Measurements from ENCODE around the gene CAMTA2. TPM values are rescaled to one million over a fixed set of nuclear protein-coding genes. Genes with fewer than 3 reads are reported as not detected.

Gene CAMTA2
- total and polyA plus RNA-seq, 2 donors (not counting 1 experiment from before 2014, with no cell fraction given): 12.4 to 18.3 TPM

DNA sequence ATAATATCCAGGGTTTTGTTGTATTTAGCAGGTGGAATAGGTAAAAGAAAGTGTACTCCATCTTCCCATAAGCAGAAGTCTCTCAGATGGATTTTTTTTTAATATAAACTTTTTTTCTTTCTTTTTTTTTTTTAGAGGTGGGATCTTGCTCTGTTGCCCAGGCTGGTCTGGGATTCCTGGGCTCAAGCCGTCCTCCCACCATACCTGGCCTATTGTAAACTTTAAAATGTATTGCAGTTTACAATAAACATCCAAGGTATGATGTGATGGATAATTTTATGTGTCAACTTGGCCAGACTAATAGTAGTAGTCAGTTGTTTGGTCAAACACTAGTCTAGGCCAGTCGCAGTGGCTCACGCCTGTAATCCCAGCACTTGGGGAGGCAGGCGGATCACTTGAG lies 66.2 kb downstream of the CAMTA2 start:
- H3K27me3 ChIP-seq (ENCODE audit: control insufficient read depth, insufficient read depth, low read length): no peaks in the 10 kb centered on the region
- H3K4me2 ChIP-seq (ENCODE audit: extremely low read depth, insufficient read depth, low read length): no peak overlapping the region
- H4K20me1 ChIP-seq (ENCODE audit: control insufficient read depth, extremely low read depth, insufficient read depth, low read length): no peaks in the 10 kb centered on the region
- H2AFZ ChIP-seq (ENCODE audit: low read length): no peak overlapping the region
- H3K4me1 ChIP-seq (ENCODE audit: control insufficient read depth, extremely low read depth, insufficient read depth, low read length): no peaks in the 10 kb centered on the region
- no peak for DNase-seq (ENCODE audit: low read depth in 2 of 2)
- no peak overlapping the region for H3K9ac ChIP-seq (ENCODE audit: insufficient read depth, low read length)
- no peaks in the 10 kb centered on the region for H3K9me3 ChIP-seq (ENCODE audit: control insufficient read depth, insufficient read depth, low read depth, low read length)
- TF ChIP-seq CTCF (conservative IDR thresholded peaks at IDR 0.05 in 1 of 2, IDR thresholded peaks at IDR 0.05 in 1 of 2; ENCODE audit: low read depth in 1 of 2, low read length in 2 of 2) (no peak), EZH2 (IDR thresholded peaks at IDR 0.05; ENCODE audit: low read length, missing control alignments) (no peak)
- H3K4me3 ChIP-seq (replicated peaks in 1 of 4; ENCODE audit: control extremely low read depth in 1 of 4, insufficient read depth in 1 of 4, low read depth in 3 of 4, low read length in 4 of 4): no peak overlapping the region
- no peaks in the 10 kb centered on the region for H3K79me2 ChIP-seq (ENCODE audit: control insufficient read depth, insufficient read depth, low read length)
- H3K27ac ChIP-seq (ENCODE audit: insufficient read depth, low read length): no peak overlapping the region
- no peaks in the 10 kb centered on the region for H3K36me3 ChIP-seq (ENCODE audit: control insufficient read depth, insufficient read depth, low read length)

GRCh38 chr17:4920351-4921048 lies 67.0 kb downstream of the CAMTA2 start:
- peak in 1 of 2 donors; percentile 50 for DNase-seq (ENCODE audit: low read depth in 2 of 2)
- TF ChIP-seq EZH2 (IDR thresholded peaks at IDR 0.05; ENCODE audit: low read length, missing control alignments) (no peak), CTCF (conservative IDR thresholded peaks at IDR 0.05 in 1 of 2, IDR thresholded peaks at IDR 0.05 in 1 of 2; ENCODE audit: low read depth in 1 of 2, low read length in 2 of 2) (no peak)
- no peaks in the 10 kb centered on the region for H3K79me2 ChIP-seq (ENCODE audit: control insufficient read depth, insufficient read depth, low read length)
- no peaks in the 10 kb centered on the region for H4K20me1 ChIP-seq (ENCODE audit: control insufficient read depth, extremely low read depth, insufficient read depth, low read length)
- no peaks in the 10 kb centered on the region for H3K27me3 ChIP-seq (ENCODE audit: control insufficient read depth, insufficient read depth, low read length)
- no peak overlapping the region for H3K4me3 ChIP-seq (replicated peaks in 1 of 4; ENCODE audit: control extremely low read depth in 1 of 4, insufficient read depth in 1 of 4, low read depth in 3 of 4, low read length in 4 of 4)
- H2AFZ ChIP-seq (ENCODE audit: low read length): no peak overlapping the region
- H3K9ac ChIP-seq (ENCODE audit: insufficient read depth, low read length): no peak overlapping the region
- H3K36me3 ChIP-seq (ENCODE audit: control insufficient read depth, insufficient read depth, low read length): no peaks in the 10 kb centered on the region
- no peaks in the 10 kb centered on the region for H3K9me3 ChIP-seq (ENCODE audit: control insufficient read depth, insufficient read depth, low read depth, low read length)
- H3K27ac ChIP-seq (ENCODE audit: insufficient read depth, low read length): no peak overlapping the region
- no peak overlapping the region for H3K4me2 ChIP-seq (ENCODE audit: extremely low read depth, insufficient read depth, low read length)
- H3K4me1 ChIP-seq (ENCODE audit: control insufficient read depth, extremely low read depth, insufficient read depth, low read length): no peaks in the 10 kb centered on the region

DNA sequence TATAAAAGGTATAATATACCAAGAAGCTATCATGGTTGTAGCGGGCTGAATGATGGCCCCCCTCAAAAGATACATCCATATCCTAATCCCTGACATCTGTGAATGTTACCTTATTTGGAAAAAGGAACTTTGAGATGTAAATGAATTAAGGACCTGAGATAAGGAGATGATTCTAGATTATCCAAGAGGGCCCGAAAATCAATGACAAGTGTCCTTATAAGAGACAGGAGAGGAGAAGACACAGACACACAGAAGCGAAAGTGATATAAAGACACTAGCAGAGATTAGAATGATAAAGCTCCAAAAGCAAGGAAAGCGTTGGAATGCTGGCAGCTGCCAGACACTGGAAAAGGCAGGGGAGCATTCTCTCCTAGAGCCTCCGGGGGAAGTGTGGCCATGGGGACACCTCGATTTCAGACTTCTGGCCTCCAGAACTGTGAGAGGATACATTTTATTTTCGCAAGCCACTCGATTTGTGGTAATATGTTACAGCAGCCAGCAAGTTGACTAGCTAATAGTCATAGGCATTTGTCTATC lies 67.9 kb downstream of the CAMTA2 start:
- Histone ChIP-seq H3K4me2 (ENCODE audit: extremely low read depth, insufficient read depth, low read length) (no peak overlapping the region), H3K9ac (ENCODE audit: insufficient read depth, low read length) (no peak overlapping the region), H3K27me3 (ENCODE audit: control insufficient read depth, insufficient read depth, low read length) (no peaks in the 10 kb centered on the region), H3K27ac (ENCODE audit: insufficient read depth, low read length) (no peak overlapping the region), H3K79me2 (ENCODE audit: control insufficient read depth, insufficient read depth, low read length) (no peaks in the 10 kb centered on the region), H3K36me3 (ENCODE audit: control insufficient read depth, insufficient read depth, low read length) (no peaks in the 10 kb centered on the region), H3K4me3 (replicated peaks in 1 of 4; ENCODE audit: control extremely low read depth in 1 of 4, insufficient read depth in 1 of 4, low read depth in 3 of 4, low read length in 4 of 4) (no peak overlapping the region), H2AFZ (ENCODE audit: low read length) (peak overlapping the region; percentile 26), H3K9me3 (ENCODE audit: control insufficient read depth, insufficient read depth, low read depth, low read length) (no peaks in the 10 kb centered on the region), H4K20me1 (ENCODE audit: control insufficient read depth, extremely low read depth, insufficient read depth, low read length) (no peaks in the 10 kb centered on the region), H3K4me1 (ENCODE audit: control insufficient read depth, extremely low read depth, insufficient read depth, low read length) (no peaks in the 10 kb centered on the region)
- DNase-seq (ENCODE audit: low read depth in 2 of 2): no peak
- no peak for TF ChIP-seq CTCF (conservative IDR thresholded peaks at IDR 0.05 in 1 of 2, IDR thresholded peaks at IDR 0.05 in 1 of 2; ENCODE audit: low read depth in 1 of 2, low read length in 2 of 2)
- TF ChIP-seq EZH2 (IDR thresholded peaks at IDR 0.05; ENCODE audit: low read length, missing control alignments): no peak

Other genes with a start within 250 kb of the CAMTA2 start
- under 0.01 and 0.51 TPM in 2 replicates for gene ZMYND15, start 247.8 kb downstream of the CAMTA2 start, total RNA-seq
- 0.05 and 0.11 TPM in 2 replicates for gene ZMYND15, start 247.8 kb downstream of the CAMTA2 start, polyA plus RNA-seq
- 0.83 and 4.1 TPM in 2 replicates for gene CXCL16, start 247.7 kb downstream of the CAMTA2 start, total RNA-seq
- 2.0 and 2.4 TPM in 2 replicates for gene CXCL16, start 247.7 kb downstream of the CAMTA2 start, polyA plus RNA-seq
- not detected in 2 replicates for gene TM4SF5, start 215.8 kb downstream of the CAMTA2 start, total RNA-seq
- not detected in 2 replicates for gene TM4SF5, start 215.8 kb downstream of the CAMTA2 start, polyA plus RNA-seq
- gene VMO1, start 201.3 kb downstream of the CAMTA2 start, total RNA-seq: 0.33 and 1.5 TPM in 2 replicates
- gene VMO1, start 201.3 kb downstream of the CAMTA2 start, polyA plus RNA-seq: 0.40 TPM in 1 of 2 replicates, not detected in the other
- gene GLTPD2, start 198.7 kb downstream of the CAMTA2 start, total RNA-seq: not detected in 2 replicates
- not detected in 2 replicates for gene GLTPD2, start 198.7 kb downstream of the CAMTA2 start, polyA plus RNA-seq
- gene PSMB6, start 191.5 kb downstream of the CAMTA2 start, total RNA-seq: 110 and 163 TPM in 2 replicates
- 184 and 272 TPM in 2 replicates for gene PSMB6, start 191.5 kb downstream of the CAMTA2 start, polyA plus RNA-seq
- gene PLD2, start 180.5 kb downstream of the CAMTA2 start, total RNA-seq: 13.6 and 14.9 TPM in 2 replicates
- gene PLD2, start 180.5 kb downstream of the CAMTA2 start, polyA plus RNA-seq: 12.7 and 14.3 TPM in 2 replicates
- 15.9 and 28.6 TPM in 2 replicates for gene MINK1, start 154.3 kb downstream of the CAMTA2 start, total RNA-seq
- 27.2 and 35.6 TPM in 2 replicates for gene MINK1, start 154.3 kb downstream of the CAMTA2 start, polyA plus RNA-seq
- 1.8 and 2.3 TPM in 2 replicates for gene C17orf107, start 88.1 kb downstream of the CAMTA2 start, total RNA-seq
- gene C17orf107, start 88.1 kb downstream of the CAMTA2 start, polyA plus RNA-seq: 0.34 and 0.67 TPM in 2 replicates
- 0.51 and 0.66 TPM in 2 replicates for gene CHRNE, start 84.6 kb downstream of the CAMTA2 start, total RNA-seq
- gene CHRNE, start 84.6 kb downstream of the CAMTA2 start, polyA plus RNA-seq: 0.19 and 0.23 TPM in 2 replicates
- not detected in 2 replicates for gene GP1BA, start 55.4 kb downstream of the CAMTA2 start, total RNA-seq
- not detected in 2 replicates for gene GP1BA, start 55.4 kb downstream of the CAMTA2 start, polyA plus RNA-seq
- gene SLC25A11, start 47.6 kb downstream of the CAMTA2 start, total RNA-seq: 50.3 and 59.3 TPM in 2 replicates
- gene SLC25A11, start 47.6 kb downstream of the CAMTA2 start, polyA plus RNA-seq: 29.2 and 45.8 TPM in 2 replicates
- gene RNF167, start 47.4 kb downstream of the CAMTA2 start, total RNA-seq: 13.6 and 22.8 TPM in 2 replicates
- gene RNF167, start 47.4 kb downstream of the CAMTA2 start, polyA plus RNA-seq: 52.6 and 83.5 TPM in 2 replicates
- 258 and 422 TPM in 2 replicates for gene PFN1, start 39.1 kb downstream of the CAMTA2 start, total RNA-seq
- 870 and 1,199 TPM in 2 replicates for gene PFN1, start 39.1 kb downstream of the CAMTA2 start, polyA plus RNA-seq
- gene ENO3, start 36.6 kb downstream of the CAMTA2 start, total RNA-seq: 1.8 and 4.3 TPM in 2 replicates
- 2.0 and 2.3 TPM in 2 replicates for gene ENO3, start 36.6 kb downstream of the CAMTA2 start, polyA plus RNA-seq
- 42.9 and 62.8 TPM in 2 replicates for gene SPAG7, start 19.9 kb downstream of the CAMTA2 start, total RNA-seq
- gene SPAG7, start 19.9 kb downstream of the CAMTA2 start, polyA plus RNA-seq: 80.8 and 83.0 TPM in 2 replicates
- 0.26 and 0.33 TPM in 2 replicates for gene INCA1, start 9.8 kb upstream of the CAMTA2 start, total RNA-seq
- 0.28 and 0.38 TPM in 2 replicates for gene INCA1, start 9.8 kb upstream of the CAMTA2 start, polyA plus RNA-seq
- 52.4 and 86.0 TPM in 2 replicates for gene KIF1C, start 10.3 kb upstream of the CAMTA2 start, total RNA-seq
- 68.1 and 70.5 TPM in 2 replicates for gene KIF1C, start 10.3 kb upstream of the CAMTA2 start, polyA plus RNA-seq
- 0.26 and 0.66 TPM in 2 replicates for gene SLC52A1, start 47.8 kb upstream of the CAMTA2 start, total RNA-seq
- gene SLC52A1, start 47.8 kb upstream of the CAMTA2 start, polyA plus RNA-seq: not detected in 2 replicates
- gene ZFP3, start 90.8 kb upstream of the CAMTA2 start, total RNA-seq: 2.1 and 3.1 TPM in 2 replicates
- 2.2 and 2.6 TPM in 2 replicates for gene ZFP3, start 90.8 kb upstream of the CAMTA2 start, polyA plus RNA-seq
- 7.2 and 7.3 TPM in 2 replicates for gene ZNF232, start 124.2 kb upstream of the CAMTA2 start, total RNA-seq
- gene ZNF232, start 124.2 kb upstream of the CAMTA2 start, polyA plus RNA-seq: 4.2 and 4.6 TPM in 2 replicates
- gene USP6, start 128.4 kb upstream of the CAMTA2 start, total RNA-seq: not detected in 2 replicates
- gene USP6, start 128.4 kb upstream of the CAMTA2 start, polyA plus RNA-seq: 0.01 TPM in 1 of 2 replicates, not detected in the other
- gene ZNF594, start 204.2 kb upstream of the CAMTA2 start, total RNA-seq: 7.7 and 8.3 TPM in 2 replicates
- 1.7 and 2.9 TPM in 2 replicates for gene ZNF594, start 204.2 kb upstream of the CAMTA2 start, polyA plus RNA-seq
- gene SCIMP, start 247.2 kb upstream of the CAMTA2 start, total RNA-seq: not detected in 2 replicates
- gene SCIMP, start 247.2 kb upstream of the CAMTA2 start, polyA plus RNA-seq: not detected in 2 replicates

Data from fibroblast of lung (primary cell).